HEK293 (cell line): ENCODE measurements around the gene MBP.

Source experiments
- CTCF ChIA-PET: fragments of 350-600 bp; formaldehyde crosslinking; extraction: SDS; loops from one replicate; lab custom pipeline; 2021; ENCODE audit warnings: antibody characterized with exemption; lab: Yijun Ruan, JAX
- POLR2A ChIA-PET: fragments of 300-600 bp; formaldehyde crosslinking; extraction: SDS; loops from one replicate; lab custom pipeline; 2020; ENCODE audit warnings: antibody characterized with exemption, inconsistent platforms; lab: Yijun Ruan, JAX
- H3K27ac ChIP-seq: fragments of 200-500 bp; sonication (Bioruptor generic); 2 replicates; pipeline ENCODE4 v1.5.1; 2014; ENCODE audit warnings: low read depth, low read length, control low read depth, inconsistent platforms; ENCODE audit errors: extremely low read depth
- H3K36me3 ChIP-seq, 2 experiments: fragments of 200-500 bp in 1 of 2; sonication (Bioruptor generic) in 1 of 2; 1 replicate in 1 of 2; 2 replicates in 1 of 2; pipeline ENCODE4 v1.5.1; 2014 to 2017; ENCODE audit warnings: inconsistent platforms in 2 of 2, low read length in 2 of 2; ENCODE audit not compliant: control insufficient read depth in 2 of 2, insufficient read depth in 1 of 2
- H3K4me1 ChIP-seq: fragments of 200-500 bp; sonication (Bioruptor generic); 2 replicates; pipeline ENCODE4 v1.5.1; 2014; ENCODE audit warnings: mild to moderate bottlenecking, low read length, inconsistent platforms; ENCODE audit not compliant: control insufficient read depth, insufficient read depth
- H3K4me3 ChIP-seq: 2 replicates; pipeline ENCODE4 v1.5.1; 2011; ENCODE audit warnings: low read depth, mild to moderate bottlenecking, control low read depth, low read length, moderate library complexity
- H3K9me3 ChIP-seq: fragments of 200-500 bp; sonication (Bioruptor generic); 2 replicates; pipeline ENCODE4 v1.5.1; 2014; ENCODE audit warnings: low read depth, low read length, inconsistent platforms; ENCODE audit not compliant: control insufficient read depth, insufficient read depth
- SCRT1 ChIP-seq: fragments of 450-650 bp; formaldehyde crosslinking; IDR thresholded peaks from 2 replicates; pipeline ENCODE4 v1.5.1; 2016; ENCODE audit warnings: missing biosample characterization, missing genetic modification characterization, borderline replicate concordance
- SETDB1 ChIP-seq: IDR thresholded peaks from one replicate; pipeline ENCODE4 v1.6.1; 2017; ENCODE audit warnings: mild to moderate bottlenecking, low read length, moderate library complexity, mixed read lengths; ENCODE audit not compliant: insufficient read length
- SP2 ChIP-seq: fragments of 450-650 bp; formaldehyde crosslinking; IDR thresholded peaks from 2 replicates; pipeline ENCODE4 v1.5.1; 2016; ENCODE audit warnings: missing biosample characterization, missing genetic modification characterization
- ZNF10 ChIP-seq: fragments of 450-650 bp; formaldehyde crosslinking; IDR thresholded peaks from 2 replicates; pipeline ENCODE4 v1.5.1; 2017; ENCODE audit warnings: missing biosample characterization, missing genetic modification characterization
- ZNF239 ChIP-seq: fragments of 450-650 bp; formaldehyde crosslinking; IDR thresholded peaks from 2 replicates; pipeline ENCODE4 v1.5.1; 2016; ENCODE audit warnings: missing biosample characterization, missing genetic modification characterization
- ZNF416 ChIP-seq: fragments of 450-650 bp; formaldehyde crosslinking; IDR thresholded peaks from 2 replicates; pipeline ENCODE4 v1.5.1; 2016; ENCODE audit warnings: missing biosample characterization, missing genetic modification characterization
- ZNF423 ChIP-seq: fragments of 450-650 bp; formaldehyde crosslinking; IDR thresholded peaks from 2 replicates; pipeline ENCODE4 v1.5.1; 2016; ENCODE audit warnings: missing biosample characterization, missing genetic modification characterization
- ZNF558 ChIP-seq: fragments of 450-650 bp; formaldehyde crosslinking; IDR thresholded peaks from 2 replicates; pipeline ENCODE4 v1.5.1; 2016; ENCODE audit warnings: missing biosample characterization, missing genetic modification characterization
- TF ChIP-seq, protein P1 (sequence below): fragments of 450-650 bp; formaldehyde crosslinking; IDR thresholded peaks from 2 replicates; pipeline ENCODE4 v1.5.1; 2016; ENCODE audit warnings: missing biosample characterization, missing genetic modification characterization
- TF ChIP-seq, protein P2 (sequence below): IDR thresholded peaks from 2 replicates; pipeline ENCODE4 v1.6.1; 2011; ENCODE audit warnings: mild to moderate bottlenecking, low read depth, low read length, borderline replicate concordance
- TF ChIP-seq, protein P3 (sequence below): fragments of 450-650 bp; formaldehyde crosslinking; IDR thresholded peaks from 2 replicates; pipeline ENCODE4 v1.5.1; 2016; ENCODE audit warnings: missing biosample characterization, missing genetic modification characterization
- TF ChIP-seq, protein P4 (sequence below): fragments of 450-650 bp; formaldehyde crosslinking; IDR thresholded peaks from 2 replicates; pipeline ENCODE4 v1.5.1; 2017; ENCODE audit warnings: missing biosample characterization, missing genetic modification characterization
- TF ChIP-seq, protein P5 (sequence below): fragments of 450-650 bp; formaldehyde crosslinking; IDR thresholded peaks from 2 replicates; pipeline ENCODE4 v1.5.1; 2016; ENCODE audit warnings: missing biosample characterization, missing genetic modification characterization, low read depth

Gene MBP

DNA sequence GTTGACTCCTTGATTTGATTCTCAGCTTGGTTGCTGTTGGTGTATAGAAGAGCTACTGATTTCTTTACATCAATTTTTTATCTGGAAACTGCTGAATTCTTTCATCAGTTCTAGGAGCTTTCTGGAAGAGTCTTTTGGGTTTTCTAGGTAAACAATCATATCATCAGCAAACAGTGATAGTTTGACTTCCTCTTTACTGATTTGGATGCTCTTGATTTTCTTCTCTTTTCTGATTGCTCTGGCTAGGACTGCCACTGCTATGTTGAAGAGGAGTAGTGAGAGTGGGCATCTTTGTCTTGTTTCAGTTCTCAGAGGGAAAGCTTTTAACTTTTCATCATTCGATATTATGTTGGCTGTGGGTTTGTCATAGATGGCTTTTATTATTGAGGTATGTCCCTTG, 169.7 kb downstream of the MBP start:
- POLR2A ChIA-PET: no interaction called here
- CTCF ChIA-PET: interaction anchor here (0.7 to 1.2 kb wide), 5 partner anchors 21 to 170 kb away, joined by 3 to 6 read pairs (median 3); no protein-coding TSS in a partner anchor
- H3K4me1 ChIP-seq: peaks cover 11% of the 10 kb centered on the region
- no peak overlapping the region for H3K4me3 ChIP-seq
- H3K9me3 ChIP-seq: no peaks in the 10 kb centered on the region
- peaks cover 9 to 38% of the 10 kb centered on the region in 2 experiments for H3K36me3 ChIP-seq
- H3K27ac ChIP-seq: no peak overlapping the region
- no peak for TF ChIP-seq ZNF416
- TF ChIP-seq, protein P1, sequence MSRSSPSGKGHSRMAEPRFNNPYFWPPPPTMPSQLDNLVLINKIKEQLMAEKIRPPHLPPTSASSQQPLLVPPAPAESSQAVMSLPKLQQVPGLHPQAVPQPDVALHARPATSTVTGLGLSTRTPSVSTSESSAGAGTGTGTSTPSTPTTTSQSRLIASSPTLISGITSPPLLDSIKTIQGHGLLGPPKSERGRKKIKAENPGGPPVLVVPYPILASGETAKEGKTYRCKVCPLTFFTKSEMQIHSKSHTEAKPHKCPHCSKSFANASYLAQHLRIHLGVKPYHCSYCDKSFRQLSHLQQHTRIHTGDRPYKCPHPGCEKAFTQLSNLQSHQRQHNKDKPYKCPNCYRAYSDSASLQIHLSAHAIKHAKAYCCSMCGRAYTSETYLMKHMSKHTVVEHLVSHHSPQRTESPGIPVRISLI (tag by site-specific recombination): no peak
- TF ChIP-seq SETDB1: no peak
- TF ChIP-seq, protein P2, sequence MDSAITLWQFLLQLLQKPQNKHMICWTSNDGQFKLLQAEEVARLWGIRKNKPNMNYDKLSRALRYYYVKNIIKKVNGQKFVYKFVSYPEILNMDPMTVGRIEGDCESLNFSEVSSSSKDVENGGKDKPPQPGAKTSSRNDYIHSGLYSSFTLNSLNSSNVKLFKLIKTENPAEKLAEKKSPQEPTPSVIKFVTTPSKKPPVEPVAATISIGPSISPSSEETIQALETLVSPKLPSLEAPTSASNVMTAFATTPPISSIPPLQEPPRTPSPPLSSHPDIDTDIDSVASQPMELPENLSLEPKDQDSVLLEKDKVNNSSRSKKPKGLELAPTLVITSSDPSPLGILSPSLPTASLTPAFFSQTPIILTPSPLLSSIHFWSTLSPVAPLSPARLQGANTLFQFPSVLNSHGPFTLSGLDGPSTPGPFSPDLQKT: no peak

DNA sequence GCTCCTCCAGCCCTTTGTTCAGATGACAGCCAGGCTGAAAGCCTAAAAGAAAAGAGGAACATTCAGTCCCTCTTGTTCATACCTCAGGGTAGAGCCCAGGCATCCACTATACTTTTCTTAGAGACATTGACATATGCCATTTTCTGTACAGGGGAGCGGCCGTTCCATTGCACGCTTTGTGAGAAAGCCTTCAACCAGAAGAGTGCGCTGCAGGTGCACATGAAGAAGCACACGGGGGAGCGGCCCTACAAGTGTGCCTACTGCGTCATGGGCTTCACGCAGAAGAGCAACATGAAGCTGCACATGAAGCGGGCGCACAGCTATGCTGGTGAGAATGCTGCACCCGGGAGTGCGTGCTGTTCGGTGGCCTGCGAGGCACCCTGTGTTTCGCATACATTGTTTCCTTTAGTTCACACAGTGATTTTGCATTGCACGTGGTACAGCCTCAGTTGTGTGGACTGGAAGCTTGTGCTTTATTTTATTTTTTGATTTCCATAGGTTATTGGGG, 172.0 kb downstream of the MBP start:
- Histone ChIP-seq H3K9me3 (no peaks in the 10 kb centered on the region), H3K27ac (no peak overlapping the region), H3K4me1 (peaks cover 11% of the 10 kb centered on the region), H3K4me3 (no peak overlapping the region), H3K36me3 (peaks cover 9 to 49% of the 10 kb centered on the region in 2 experiments)
- ChIA-PET CTCF (interaction anchor here (0.6 to 1.5 kb wide), 2 partner anchors 22 to 39 kb away, joined by 3 to 4 read pairs; no protein-coding TSS in a partner anchor), POLR2A (no interaction called here)
- TF ChIP-seq, protein P3, sequence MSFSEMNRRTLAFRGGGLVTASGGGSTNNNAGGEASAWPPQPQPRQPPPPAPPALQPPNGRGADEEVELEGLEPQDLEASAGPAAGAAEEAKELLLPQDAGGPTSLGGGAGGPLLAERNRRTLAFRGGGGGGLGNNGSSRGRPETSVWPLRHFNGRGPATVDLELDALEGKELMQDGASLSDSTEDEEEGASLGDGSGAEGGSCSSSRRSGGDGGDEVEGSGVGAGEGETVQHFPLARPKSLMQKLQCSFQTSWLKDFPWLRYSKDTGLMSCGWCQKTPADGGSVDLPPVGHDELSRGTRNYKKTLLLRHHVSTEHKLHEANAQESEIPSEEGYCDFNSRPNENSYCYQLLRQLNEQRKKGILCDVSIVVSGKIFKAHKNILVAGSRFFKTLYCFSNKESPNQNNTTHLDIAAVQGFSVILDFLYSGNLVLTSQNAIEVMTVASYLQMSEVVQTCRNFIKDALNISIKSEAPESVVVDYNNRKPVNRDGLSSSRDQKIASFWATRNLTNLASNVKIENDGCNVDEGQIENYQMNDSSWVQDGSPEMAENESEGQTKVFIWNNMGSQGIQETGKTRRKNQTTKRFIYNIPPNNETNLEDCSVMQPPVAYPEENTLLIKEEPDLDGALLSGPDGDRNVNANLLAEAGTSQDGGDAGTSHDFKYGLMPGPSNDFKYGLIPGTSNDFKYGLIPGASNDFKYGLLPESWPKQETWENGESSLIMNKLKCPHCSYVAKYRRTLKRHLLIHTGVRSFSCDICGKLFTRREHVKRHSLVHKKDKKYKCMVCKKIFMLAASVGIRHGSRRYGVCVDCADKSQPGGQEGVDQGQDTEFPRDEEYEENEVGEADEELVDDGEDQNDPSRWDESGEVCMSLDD (tag by site-specific recombination): no peak
- TF ChIP-seq, protein P4, sequence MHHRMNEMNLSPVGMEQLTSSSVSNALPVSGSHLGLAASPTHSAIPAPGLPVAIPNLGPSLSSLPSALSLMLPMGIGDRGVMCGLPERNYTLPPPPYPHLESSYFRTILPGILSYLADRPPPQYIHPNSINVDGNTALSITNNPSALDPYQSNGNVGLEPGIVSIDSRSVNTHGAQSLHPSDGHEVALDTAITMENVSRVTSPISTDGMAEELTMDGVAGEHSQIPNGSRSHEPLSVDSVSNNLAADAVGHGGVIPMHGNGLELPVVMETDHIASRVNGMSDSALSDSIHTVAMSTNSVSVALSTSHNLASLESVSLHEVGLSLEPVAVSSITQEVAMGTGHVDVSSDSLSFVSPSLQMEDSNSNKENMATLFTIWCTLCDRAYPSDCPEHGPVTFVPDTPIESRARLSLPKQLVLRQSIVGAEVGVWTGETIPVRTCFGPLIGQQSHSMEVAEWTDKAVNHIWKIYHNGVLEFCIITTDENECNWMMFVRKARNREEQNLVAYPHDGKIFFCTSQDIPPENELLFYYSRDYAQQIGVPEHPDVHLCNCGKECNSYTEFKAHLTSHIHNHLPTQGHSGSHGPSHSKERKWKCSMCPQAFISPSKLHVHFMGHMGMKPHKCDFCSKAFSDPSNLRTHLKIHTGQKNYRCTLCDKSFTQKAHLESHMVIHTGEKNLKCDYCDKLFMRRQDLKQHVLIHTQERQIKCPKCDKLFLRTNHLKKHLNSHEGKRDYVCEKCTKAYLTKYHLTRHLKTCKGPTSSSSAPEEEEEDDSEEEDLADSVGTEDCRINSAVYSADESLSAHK (tag by site-specific recombination): no peak
- TF ChIP-seq SCRT1 (tag by site-specific recombination) (no peak), ZNF558 (tag by site-specific recombination) (no peak), ZNF423 (no peak), SP2 (tag by site-specific recombination) (no peak), ZNF10 (tag by site-specific recombination) (no peak), ZNF239 (tag by site-specific recombination) (no peak)
- TF ChIP-seq, protein P5, sequence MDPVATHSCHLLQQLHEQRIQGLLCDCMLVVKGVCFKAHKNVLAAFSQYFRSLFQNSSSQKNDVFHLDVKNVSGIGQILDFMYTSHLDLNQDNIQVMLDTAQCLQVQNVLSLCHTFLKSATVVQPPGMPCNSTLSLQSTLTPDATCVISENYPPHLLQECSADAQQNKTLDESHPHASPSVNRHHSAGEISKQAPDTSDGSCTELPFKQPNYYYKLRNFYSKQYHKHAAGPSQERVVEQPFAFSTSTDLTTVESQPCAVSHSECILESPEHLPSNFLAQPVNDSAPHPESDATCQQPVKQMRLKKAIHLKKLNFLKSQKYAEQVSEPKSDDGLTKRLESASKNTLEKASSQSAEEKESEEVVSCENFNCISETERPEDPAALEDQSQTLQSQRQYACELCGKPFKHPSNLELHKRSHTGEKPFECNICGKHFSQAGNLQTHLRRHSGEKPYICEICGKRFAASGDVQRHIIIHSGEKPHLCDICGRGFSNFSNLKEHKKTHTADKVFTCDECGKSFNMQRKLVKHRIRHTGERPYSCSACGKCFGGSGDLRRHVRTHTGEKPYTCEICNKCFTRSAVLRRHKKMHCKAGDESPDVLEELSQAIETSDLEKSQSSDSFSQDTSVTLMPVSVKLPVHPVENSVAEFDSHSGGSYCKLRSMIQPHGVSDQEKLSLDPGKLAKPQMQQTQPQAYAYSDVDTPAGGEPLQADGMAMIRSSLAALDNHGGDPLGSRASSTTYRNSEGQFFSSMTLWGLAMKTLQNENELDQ: no peak
